ENCODE measurements around the gene RUSC1. TPM values are rescaled to one million over a fixed set of nuclear protein-coding genes. Genes with fewer than 3 reads are reported as not detected.

Gene RUSC1, protein sequence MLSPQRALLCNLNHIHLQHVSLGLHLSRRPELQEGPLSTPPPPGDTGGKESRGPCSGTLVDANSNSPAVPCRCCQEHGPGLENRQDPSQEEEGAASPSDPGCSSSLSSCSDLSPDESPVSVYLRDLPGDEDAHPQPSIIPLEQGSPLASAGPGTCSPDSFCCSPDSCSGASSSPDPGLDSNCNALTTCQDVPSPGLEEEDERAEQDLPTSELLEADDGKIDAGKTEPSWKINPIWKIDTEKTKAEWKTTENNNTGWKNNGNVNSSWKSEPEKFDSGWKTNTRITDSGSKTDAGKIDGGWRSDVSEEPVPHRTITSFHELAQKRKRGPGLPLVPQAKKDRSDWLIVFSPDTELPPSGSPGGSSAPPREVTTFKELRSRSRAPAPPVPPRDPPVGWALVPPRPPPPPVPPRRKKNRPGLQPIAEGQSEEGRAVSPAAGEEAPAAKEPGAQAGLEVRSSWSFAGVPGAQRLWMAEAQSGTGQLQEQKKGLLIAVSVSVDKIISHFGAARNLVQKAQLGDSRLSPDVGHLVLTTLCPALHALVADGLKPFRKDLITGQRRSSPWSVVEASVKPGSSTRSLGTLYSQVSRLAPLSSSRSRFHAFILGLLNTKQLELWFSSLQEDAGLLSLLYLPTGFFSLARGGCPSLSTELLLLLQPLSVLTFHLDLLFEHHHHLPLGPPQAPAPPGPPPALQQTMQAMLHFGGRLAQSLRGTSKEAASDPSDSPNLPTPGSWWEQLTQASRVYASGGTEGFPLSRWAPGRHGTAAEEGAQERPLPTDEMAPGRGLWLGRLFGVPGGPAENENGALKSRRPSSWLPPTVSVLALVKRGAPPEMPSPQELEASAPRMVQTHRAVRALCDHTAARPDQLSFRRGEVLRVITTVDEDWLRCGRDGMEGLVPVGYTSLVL
- 15.0 and 19.7 TPM in 2 replicates for total RNA-seq (2012; rRNA removed)

DNA sequence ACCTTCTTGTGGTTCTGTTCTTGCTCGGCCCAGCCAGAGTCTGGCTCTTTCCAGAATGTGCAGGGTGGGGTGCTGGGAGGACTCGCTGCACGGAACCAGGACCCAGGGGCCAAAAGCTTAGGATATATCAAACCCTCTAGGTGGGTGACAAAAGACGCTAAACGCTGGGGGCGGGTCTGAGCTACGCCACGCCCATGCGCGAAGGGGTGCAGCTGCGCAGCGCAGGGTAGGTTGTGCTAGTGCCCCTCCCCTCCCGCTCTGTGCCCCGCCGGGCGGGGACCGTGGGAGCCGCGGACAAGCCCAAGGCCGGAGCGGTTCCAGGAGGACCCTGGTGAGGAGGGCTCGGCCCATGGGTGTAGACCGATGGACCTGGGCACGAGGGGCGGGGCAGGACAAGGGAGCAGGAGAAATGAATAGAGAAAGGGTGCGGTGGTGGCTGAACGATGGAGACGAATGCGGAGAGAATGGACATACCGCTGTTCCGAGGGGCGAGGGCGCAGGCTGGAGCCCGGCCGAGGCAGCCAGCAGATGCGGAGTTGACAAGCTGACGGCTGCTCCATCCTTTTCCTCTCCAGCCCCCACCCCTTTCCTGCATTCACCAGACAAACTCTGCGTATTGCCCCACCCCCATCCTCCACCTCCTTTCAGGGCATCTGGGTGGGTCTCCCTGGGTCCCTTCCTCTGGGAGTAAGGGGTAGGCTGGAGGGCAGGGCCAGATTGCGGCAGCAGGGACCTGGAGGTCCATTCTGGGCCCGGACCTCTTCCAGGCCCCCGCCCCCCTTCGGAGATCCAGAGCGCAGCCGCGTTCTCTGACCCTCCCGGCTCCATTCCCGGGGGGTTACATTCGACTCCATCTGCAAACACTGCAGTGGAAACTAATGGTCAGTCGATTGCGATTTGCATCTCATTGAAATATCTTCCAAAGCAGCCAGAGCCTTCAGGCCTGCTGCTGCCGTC is at the start of gene RUSC1:
Gene RUSC1 (plus strand): TSS at position 234 of the 957 bp plus-strand sequence. CDS start 880 bp downstream, outside the sequence.
- Histone ChIP-seq H3K4me2 (ENCODE audit: low read length) (peak within 1 kb of the TSS; percentile 99), H3K9ac (ENCODE audit: low read depth, low read length) (peak within 1 kb of the TSS; percentile 36), H3K36me3 (ENCODE audit: insufficient read depth, low read length) (peaks cover 28% of the 10 kb centered on the region), H3K4me3 (ENCODE audit: low read length) (peak within 1 kb of the TSS; percentile 95), H3K9me3 (replicated peaks; ENCODE audit: low read length) (no peaks in the 10 kb centered on the region), H3K27me3 (ENCODE audit: control insufficient read depth, insufficient read depth, low read length) (no peaks in the 10 kb centered on the region), H3K4me1 (ENCODE audit: control insufficient read depth, insufficient read depth, low read length) (peaks cover 30% of the 10 kb centered on the region)

DNA sequence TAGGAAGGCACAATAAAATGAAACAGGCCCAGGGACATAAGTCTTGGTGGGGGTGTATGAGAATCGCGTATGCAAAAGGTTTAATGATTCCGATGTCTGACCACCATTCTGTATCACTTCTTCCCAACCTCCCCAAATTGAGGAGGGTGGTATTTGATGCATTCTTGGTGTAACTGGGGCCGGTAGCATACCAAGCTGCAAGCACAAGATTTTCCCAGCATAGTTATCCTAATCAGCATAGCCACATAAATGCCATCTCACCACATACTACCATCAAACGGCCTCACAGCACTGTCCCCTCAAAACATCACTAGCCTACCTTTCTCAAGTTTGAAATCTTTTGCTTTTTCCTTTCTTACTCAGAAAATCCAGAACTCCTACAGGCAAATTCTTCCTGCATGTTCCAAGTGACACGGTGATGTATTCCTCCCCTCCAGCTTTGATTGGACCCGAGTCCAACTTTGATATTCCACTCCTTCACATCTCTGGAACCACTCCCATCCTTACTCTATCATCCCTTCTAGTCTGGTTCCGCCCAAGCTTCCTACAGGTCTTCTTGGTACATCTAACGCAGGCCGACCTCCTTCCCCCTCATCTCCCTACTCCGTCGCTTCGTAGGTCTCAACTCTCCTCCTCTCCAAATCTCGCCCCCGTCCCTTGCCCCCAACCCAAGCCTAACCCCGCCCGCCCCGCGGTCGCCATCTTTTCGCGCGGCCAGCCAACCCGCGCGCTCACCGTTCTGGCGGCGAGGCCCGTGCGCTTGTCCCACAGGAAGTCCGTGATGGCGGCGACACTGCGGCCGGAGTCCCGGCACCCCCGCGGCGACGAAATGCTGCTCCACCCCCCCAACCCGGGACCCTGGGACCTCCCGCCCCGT is 48.0 kb upstream of the RUSC1 start:
- H3K9ac ChIP-seq (ENCODE audit: low read depth, low read length): peak overlapping the region; percentile 88
- peaks cover 22% of the 10 kb centered on the region for H3K4me1 ChIP-seq (ENCODE audit: control insufficient read depth, insufficient read depth, low read length)
- H3K9me3 ChIP-seq (replicated peaks; ENCODE audit: low read length): no peaks in the 10 kb centered on the region
- H3K36me3 ChIP-seq (ENCODE audit: insufficient read depth, low read length): peaks cover 35% of the 10 kb centered on the region
- H3K4me3 ChIP-seq (ENCODE audit: low read length): peak overlapping the region; percentile 81
- H3K4me2 ChIP-seq (ENCODE audit: low read length): peak overlapping the region; percentile 91
- no peaks in the 10 kb centered on the region for H3K27me3 ChIP-seq (ENCODE audit: control insufficient read depth, insufficient read depth, low read length)

DNA sequence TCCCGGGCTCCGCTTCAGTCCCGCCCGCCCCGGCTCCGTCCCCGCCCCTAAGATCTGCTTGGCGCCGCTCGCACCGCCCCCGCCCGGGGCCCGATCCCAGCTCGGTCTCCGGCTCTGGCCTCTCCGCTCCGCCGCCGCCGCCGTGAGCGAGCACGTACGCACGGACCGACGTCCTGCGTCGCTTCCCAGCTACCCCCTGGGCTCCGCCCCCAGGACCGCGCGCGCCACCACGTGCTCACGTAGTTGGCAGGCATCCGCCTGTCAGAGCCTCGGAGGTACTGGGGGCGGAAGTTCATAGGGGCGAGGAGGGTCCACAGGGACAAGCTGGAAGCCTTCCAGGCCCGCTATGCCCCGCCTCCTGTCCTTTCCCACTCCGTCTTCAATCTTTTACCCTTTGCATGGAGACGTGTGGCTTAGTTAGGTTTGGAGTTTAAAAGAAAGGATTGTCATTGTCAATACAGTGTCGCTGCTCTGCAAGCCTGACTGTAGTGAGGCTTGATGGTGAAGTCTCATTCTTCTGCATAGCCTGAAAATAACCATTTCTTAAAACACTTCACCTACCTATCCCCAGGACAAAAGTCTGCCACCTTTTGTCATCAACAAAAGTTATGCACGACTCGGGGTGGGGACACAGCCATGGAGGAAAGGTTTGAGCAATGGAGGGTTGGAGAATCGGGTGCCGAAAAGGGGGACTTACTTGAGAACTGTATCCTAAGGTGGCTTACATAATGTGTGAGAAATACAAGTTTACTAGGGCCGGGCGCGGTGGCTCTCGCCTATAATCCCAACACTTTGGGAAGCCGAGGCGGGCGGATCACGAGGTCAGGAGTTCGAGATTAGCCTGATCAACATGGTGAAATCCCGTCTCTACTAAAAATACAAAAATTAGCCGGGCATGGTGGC is 47.1 kb upstream of the RUSC1 start, which contains the start of gene CLK2:
Gene CLK2 (minus strand): TSS at position 162 of the 903 bp plus-strand sequence. CDS start 2,527 bp downstream, outside the sequence.
- Histone ChIP-seq H3K4me1 (ENCODE audit: control insufficient read depth, insufficient read depth, low read length) (peaks cover 29% of the 10 kb centered on the region), H3K27me3 (ENCODE audit: control insufficient read depth, insufficient read depth, low read length) (no peaks in the 10 kb centered on the region), H3K36me3 (ENCODE audit: insufficient read depth, low read length) (peaks cover 26% of the 10 kb centered on the region), H3K4me2 (ENCODE audit: low read length) (peak within 1 kb of the TSS; percentile 94), H3K9ac (ENCODE audit: low read depth, low read length) (peak within 1 kb of the TSS; percentile 88), H3K4me3 (ENCODE audit: low read length) (peak within 1 kb of the TSS; percentile 81), H3K9me3 (replicated peaks; ENCODE audit: low read length) (no peaks in the 10 kb centered on the region)

DNA sequence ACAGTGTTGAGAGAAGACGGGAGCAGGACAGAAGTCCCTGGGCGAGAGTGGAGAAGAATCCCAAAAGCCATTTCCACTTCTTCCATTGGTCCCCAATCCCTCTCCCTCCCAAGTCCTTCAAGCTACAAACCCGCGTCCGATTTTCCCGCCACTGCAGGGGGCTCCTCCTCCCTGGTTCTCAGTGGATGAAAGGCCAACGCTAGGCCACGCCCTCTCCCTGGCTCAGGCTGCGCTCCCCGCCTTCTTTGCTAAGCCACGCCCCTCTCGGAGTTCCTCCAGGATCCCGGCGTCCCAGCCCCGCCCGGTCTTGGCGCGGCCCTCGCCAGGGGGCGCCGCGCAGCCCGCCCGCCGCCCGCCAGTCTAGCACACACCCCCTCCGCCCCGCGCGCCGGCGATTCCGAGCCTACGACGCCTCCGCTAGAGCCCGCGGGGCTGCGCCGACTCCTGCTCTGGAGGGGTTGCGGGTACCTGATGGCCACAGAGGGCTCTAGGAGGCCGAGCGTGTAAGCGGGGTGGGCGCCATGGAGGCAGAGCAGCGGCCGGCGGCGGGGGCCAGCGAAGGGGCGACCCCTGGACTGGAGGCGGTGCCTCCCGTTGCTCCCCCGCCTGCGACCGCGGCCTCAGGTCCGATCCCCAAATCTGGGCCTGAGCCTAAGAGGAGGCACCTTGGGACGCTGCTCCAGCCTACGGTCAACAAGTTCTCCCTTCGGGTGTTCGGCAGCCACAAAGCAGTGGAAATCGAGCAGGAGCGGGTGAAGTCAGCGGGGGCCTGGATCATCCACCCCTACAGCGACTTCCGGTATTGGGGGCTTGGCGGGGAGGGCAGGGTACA is 43.4 kb upstream of the RUSC1 start, which contains the start of gene HCN3:
Gene HCN3 (plus strand): TSS at position 394 of the 832 bp plus-strand sequence. CDS start 128 bp downstream, at position 522.
- H3K9me3 ChIP-seq (replicated peaks; ENCODE audit: low read length): no peaks in the 10 kb centered on the region
- peak within 1 kb of the TSS; percentile 82 for H3K4me3 ChIP-seq (ENCODE audit: low read length)
- H3K36me3 ChIP-seq (ENCODE audit: insufficient read depth, low read length): no peaks in the 10 kb centered on the region
- peak within 1 kb of the TSS; percentile 97 for H3K4me2 ChIP-seq (ENCODE audit: low read length)
- H3K27me3 ChIP-seq (ENCODE audit: control insufficient read depth, insufficient read depth, low read length): no peaks in the 10 kb centered on the region
- peak within 1 kb of the TSS; percentile 72 for H3K9ac ChIP-seq (ENCODE audit: low read depth, low read length)
- peaks cover 20% of the 10 kb centered on the region for H3K4me1 ChIP-seq (ENCODE audit: control insufficient read depth, insufficient read depth, low read length)

DNA sequence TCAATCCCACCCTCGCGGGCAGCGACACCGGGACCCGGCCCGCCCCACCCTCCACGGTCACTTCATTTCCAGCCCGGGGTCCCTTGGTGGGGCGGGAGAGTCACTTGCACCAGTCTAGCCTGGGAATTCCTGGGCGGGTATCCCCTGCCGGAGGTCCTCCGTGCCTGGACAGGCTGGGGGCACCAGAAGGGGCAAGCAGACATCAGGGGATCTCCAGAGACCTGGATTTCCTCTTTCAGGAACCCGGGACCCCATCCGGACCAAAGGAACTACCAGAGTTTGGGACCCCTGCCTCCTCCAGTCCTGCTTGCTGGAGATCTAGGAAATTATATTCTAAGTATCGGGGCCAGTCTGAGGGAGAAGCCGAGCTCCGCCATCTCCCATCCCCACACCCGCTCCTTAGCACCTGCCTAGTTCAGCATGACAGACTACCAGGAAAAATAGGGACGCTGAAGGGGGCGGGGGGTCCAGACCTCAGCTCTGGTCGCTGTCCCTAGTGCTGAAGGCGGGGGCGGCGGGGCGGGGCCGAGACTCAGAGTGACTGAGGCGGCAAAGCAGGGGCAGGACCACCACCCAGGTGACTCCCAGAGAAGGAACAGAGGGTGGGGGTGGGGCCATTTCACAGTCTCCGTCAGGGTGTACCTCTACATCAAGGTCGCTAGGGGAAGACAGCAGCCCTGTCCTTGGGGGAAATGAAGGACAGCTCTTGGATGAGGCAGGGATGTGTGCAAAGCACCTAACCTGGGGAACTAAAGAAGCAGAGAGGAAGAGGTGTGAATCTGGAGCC is 42.6 kb upstream of the RUSC1 start:
- H3K4me2 ChIP-seq (ENCODE audit: low read length): peak overlapping the region; percentile 97
- peak overlapping the region; percentile 82 for H3K4me3 ChIP-seq (ENCODE audit: low read length)
- no peaks in the 10 kb centered on the region for H3K36me3 ChIP-seq (ENCODE audit: insufficient read depth, low read length)
- H3K9me3 ChIP-seq (replicated peaks; ENCODE audit: low read length): no peaks in the 10 kb centered on the region
- peak overlapping the region; percentile 72 for H3K9ac ChIP-seq (ENCODE audit: low read depth, low read length)
- H3K27me3 ChIP-seq (ENCODE audit: control insufficient read depth, insufficient read depth, low read length): no peaks in the 10 kb centered on the region
- H3K4me1 ChIP-seq (ENCODE audit: control insufficient read depth, insufficient read depth, low read length): peaks cover 17% of the 10 kb centered on the region

DNA sequence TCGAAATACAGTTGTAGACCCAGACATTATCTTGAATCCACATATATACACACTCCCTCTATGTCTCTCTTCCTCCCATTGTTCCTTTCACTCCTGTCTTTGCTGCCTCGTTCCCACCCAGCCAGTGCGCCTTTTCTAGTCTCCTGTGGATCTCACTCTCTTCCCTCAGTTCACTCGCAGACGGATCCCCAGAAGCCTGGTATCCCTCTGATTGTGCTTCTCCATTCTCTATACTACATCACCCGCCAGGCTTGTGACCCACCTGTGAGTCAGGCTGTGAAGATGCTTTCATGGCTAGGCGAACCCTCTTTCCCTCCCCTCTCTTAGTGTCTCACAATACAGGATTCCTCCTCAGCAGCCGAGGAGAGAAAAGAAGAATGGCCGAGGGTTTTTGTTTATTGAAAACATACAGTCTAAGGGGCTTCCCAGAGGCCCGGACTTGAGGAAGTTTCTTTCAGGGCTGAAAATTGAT is 42.0 kb upstream of the RUSC1 start:
- Histone ChIP-seq H3K4me3 (ENCODE audit: low read length) (no peak overlapping the region), H3K27me3 (ENCODE audit: control insufficient read depth, insufficient read depth, low read length) (no peaks in the 10 kb centered on the region), H3K4me2 (ENCODE audit: low read length) (peak overlapping the region; percentile 97), H3K9me3 (replicated peaks; ENCODE audit: low read length) (no peaks in the 10 kb centered on the region), H3K4me1 (ENCODE audit: control insufficient read depth, insufficient read depth, low read length) (peaks cover 14% of the 10 kb centered on the region), H3K9ac (ENCODE audit: low read depth, low read length) (no peak overlapping the region), H3K36me3 (ENCODE audit: insufficient read depth, low read length) (no peaks in the 10 kb centered on the region)

DNA sequence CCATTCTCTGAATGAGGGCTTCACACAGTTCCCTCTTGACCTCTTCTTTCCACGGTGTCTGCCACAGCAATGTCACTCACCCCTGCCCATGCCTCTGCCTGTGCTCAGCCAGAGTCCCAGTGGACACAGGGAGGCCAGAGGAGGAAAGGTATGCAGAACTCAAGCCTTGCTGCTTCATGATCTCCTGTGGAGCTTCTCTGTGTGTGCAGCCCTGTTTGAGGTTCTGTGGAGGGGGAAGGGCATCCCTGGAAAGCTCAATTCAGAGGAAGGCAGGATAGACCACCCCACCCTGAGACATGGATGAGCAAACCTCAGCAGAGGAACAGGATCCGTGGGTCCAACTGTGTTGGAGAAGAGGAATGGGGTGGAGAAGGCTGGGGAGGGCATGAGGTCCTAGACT is 41.4 kb upstream of the RUSC1 start:
- no peaks in the 10 kb centered on the region for H3K27me3 ChIP-seq (ENCODE audit: control insufficient read depth, insufficient read depth, low read length)
- no peak overlapping the region for H3K9ac ChIP-seq (ENCODE audit: low read depth, low read length)
- peaks cover 12% of the 10 kb centered on the region for H3K4me1 ChIP-seq (ENCODE audit: control insufficient read depth, insufficient read depth, low read length)
- H3K4me3 ChIP-seq (ENCODE audit: low read length): no peak overlapping the region
- H3K4me2 ChIP-seq (ENCODE audit: low read length): no peak overlapping the region
- no peaks in the 10 kb centered on the region for H3K36me3 ChIP-seq (ENCODE audit: insufficient read depth, low read length)
- H3K9me3 ChIP-seq (replicated peaks; ENCODE audit: low read length): no peaks in the 10 kb centered on the region

DNA sequence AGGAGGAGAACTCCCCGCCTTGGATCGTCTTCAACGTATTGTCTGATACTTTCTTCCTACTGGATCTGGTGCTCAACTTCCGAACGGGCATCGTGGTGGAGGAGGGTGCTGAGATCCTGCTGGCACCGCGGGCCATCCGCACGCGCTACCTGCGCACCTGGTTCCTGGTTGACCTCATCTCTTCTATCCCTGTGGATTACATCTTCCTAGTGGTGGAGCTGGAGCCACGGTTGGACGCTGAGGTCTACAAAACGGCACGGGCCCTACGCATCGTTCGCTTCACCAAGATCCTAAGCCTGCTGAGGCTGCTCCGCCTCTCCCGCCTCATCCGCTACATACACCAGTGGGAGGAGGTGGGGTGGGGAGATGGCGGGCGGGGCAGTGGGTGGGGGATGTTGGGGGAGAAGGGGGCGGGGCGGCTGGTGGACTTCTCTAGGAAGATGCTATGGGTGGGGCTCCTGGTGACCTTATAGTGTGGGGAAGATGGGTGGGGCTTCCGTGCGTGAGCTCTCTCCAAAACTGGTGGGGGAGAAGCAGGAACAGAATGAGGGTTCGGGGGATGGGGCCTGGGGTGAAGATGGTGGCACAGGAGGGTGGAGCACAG is 38.1 kb upstream of the RUSC1 start:
- H3K4me2 ChIP-seq (ENCODE audit: low read length): no peak overlapping the region
- H3K4me1 ChIP-seq (ENCODE audit: control insufficient read depth, insufficient read depth, low read length): peaks cover 8% of the 10 kb centered on the region
- no peaks in the 10 kb centered on the region for H3K36me3 ChIP-seq (ENCODE audit: insufficient read depth, low read length)
- H3K27me3 ChIP-seq (ENCODE audit: control insufficient read depth, insufficient read depth, low read length): no peaks in the 10 kb centered on the region
- H3K9ac ChIP-seq (ENCODE audit: low read depth, low read length): no peak overlapping the region
- H3K4me3 ChIP-seq (ENCODE audit: low read length): no peak overlapping the region
- H3K9me3 ChIP-seq (replicated peaks; ENCODE audit: low read length): no peaks in the 10 kb centered on the region
